ENCODE measurements around the gene TBC1D22B. TPM values are rescaled to one million over a fixed set of nuclear protein-coding genes. Genes with fewer than 3 reads are reported as not detected.
"Not testable (repeated sequence)": the region's sequence is repeated elsewhere in the genome, so short reads cannot be mapped to it uniquely, and the experiment has no call there.

TBC1D22B gene
- total RNA-seq, 1 donor from 2014 or later = 4.7 TPM

GRCh38 chr6:37343248-37343647, 85.7 kb downstream of the TBC1D22B start:
- DNase-seq (ENCODE audit: low read depth) = no peak
- TF ChIP-seq CTCF (IDR thresholded peaks at IDR 0.05; ENCODE audit: insufficient read depth, low read length, severe bottlenecking) = no peak
- no peaks in the 10 kb centered on the region for H3K36me3 ChIP-seq (ENCODE audit: control insufficient read depth, insufficient read depth, low read length)
- H3K4me3 ChIP-seq (ENCODE audit: low read depth, low read length) = no peak overlapping the region
- H3K27me3 ChIP-seq (ENCODE audit: control insufficient read depth, insufficient read depth, low read length) = peaks cover 2% of the 10 kb centered on the region
- no peak for FAIRE-seq

GRCh38 chr6:37344308-37344707, 86.7 kb downstream of the TBC1D22B start:
- DNase-seq (ENCODE audit: low read depth) = no peak
- Histone ChIP-seq H3K4me3 (ENCODE audit: low read depth, low read length) (no peak overlapping the region), H3K36me3 (ENCODE audit: control insufficient read depth, insufficient read depth, low read length) (no peaks in the 10 kb centered on the region), H3K27me3 (ENCODE audit: control insufficient read depth, insufficient read depth, low read length) (peaks cover 2% of the 10 kb centered on the region)
- TF ChIP-seq CTCF (IDR thresholded peaks at IDR 0.05; ENCODE audit: insufficient read depth, low read length, severe bottlenecking) = no peak
- no peak for FAIRE-seq

- FAIRE-seq; DNase-seq (ENCODE audit: low read depth); H3K36me3 ChIP-seq (ENCODE audit: control insufficient read depth, insufficient read depth, low read length); H3K27me3 ChIP-seq (ENCODE audit: control insufficient read depth, insufficient read depth, low read length); H3K4me3 ChIP-seq (ENCODE audit: low read depth, low read length): not testable (repeated sequence)
Observed at GRCh38 chr6:37345804-37346203, 88.2 kb downstream of the TBC1D22B start.

GRCh38 chr6:37347177-37347576, 89.6 kb downstream of the TBC1D22B start:
- Histone ChIP-seq H3K36me3 (ENCODE audit: control insufficient read depth, insufficient read depth, low read length) (no peaks in the 10 kb centered on the region), H3K27me3 (ENCODE audit: control insufficient read depth, insufficient read depth, low read length) (peaks cover 2% of the 10 kb centered on the region), H3K4me3 (ENCODE audit: low read depth, low read length) (no peak overlapping the region)
- no peak for FAIRE-seq
- no peak for TF ChIP-seq CTCF (IDR thresholded peaks at IDR 0.05; ENCODE audit: insufficient read depth, low read length, severe bottlenecking)
- DNase-seq (ENCODE audit: low read depth) = no peak

- DNase-seq (ENCODE audit: low read depth) (no peak), FAIRE-seq (no peak)
- no peak for TF ChIP-seq CTCF (IDR thresholded peaks at IDR 0.05; ENCODE audit: insufficient read depth, low read length, severe bottlenecking)
- Histone ChIP-seq H3K27me3 (ENCODE audit: control insufficient read depth, insufficient read depth, low read length) (peaks cover 2% of the 10 kb centered on the region), H3K4me3 (ENCODE audit: low read depth, low read length) (no peak overlapping the region), H3K36me3 (ENCODE audit: control insufficient read depth, insufficient read depth, low read length) (no peaks in the 10 kb centered on the region)
Observed at GRCh38 chr6:37347670-37348111, 90.1 kb downstream of the TBC1D22B start.

GRCh38 chr6:37351027-37351426, 93.5 kb downstream of the TBC1D22B start:
- no peak for FAIRE-seq
- DNase-seq (ENCODE audit: low read depth) = no peak
- H3K27me3 ChIP-seq (ENCODE audit: control insufficient read depth, insufficient read depth, low read length) = no peaks in the 10 kb centered on the region
- no peak overlapping the region for H3K4me3 ChIP-seq (ENCODE audit: low read depth, low read length)
- no peak for TF ChIP-seq CTCF (IDR thresholded peaks at IDR 0.05; ENCODE audit: insufficient read depth, low read length, severe bottlenecking)
- H3K36me3 ChIP-seq (ENCODE audit: control insufficient read depth, insufficient read depth, low read length) = no peaks in the 10 kb centered on the region

Measured in bronchial epithelial cell (primary cell).